Gastroesophageal sphincter (tissue), 4 donors: ENCODE measurements around the gene CUX1. TPM values are rescaled to one million over a fixed set of nuclear protein-coding genes. Genes with fewer than 3 reads are reported as not detected.
A peak's percentile ranks its signal among the peaks of the same experiment; 100 is the strongest.

Source experiments
- ATAC-seq: fragments of 150-250 bp; one replicate; pipeline ENCODE4 v1.9.1; 2016; ENCODE audit warnings: mild to moderate bottlenecking, moderate library complexity
- H3K27ac ChIP-seq, 4 donors: fragments of 200-600 bp; sonication (generic) in 3 of 4; 1 replicate in 3 of 4; 2 replicates in 1 of 4; pipeline ENCODE4 v1.5.1; 2016 to 2019
- H3K27me3 ChIP-seq: fragments of 200-600 bp; sonication (generic); one replicate; pipeline ENCODE4 v1.5.1; 2019
- H3K36me3 ChIP-seq, 2 donors: fragments of 200-600 bp; sonication (generic); one replicate each; pipeline ENCODE4 v1.5.1; 2019; ENCODE audit warnings: control low read depth in 1 of 2
- H3K4me1 ChIP-seq, 3 donors: fragments of 200-600 bp; sonication (generic); 1 replicate in 2 of 3; 2 replicates in 1 of 3; pipeline ENCODE4 v1.5.1; 2016 to 2019; ENCODE audit warnings: control low read depth in 2 of 3
- H3K4me3 ChIP-seq, 2 donors: fragments of 200-600 bp; sonication (generic); one replicate each; pipeline ENCODE4 v1.5.1; 2019; ENCODE audit warnings: mild to moderate bottlenecking in 1 of 2, moderate library complexity in 1 of 2
- H3K9me3 ChIP-seq, 3 donors: fragments of 200-600 bp; sonication (generic); one replicate each; pipeline ENCODE4 v1.5.1; 2017 to 2019; ENCODE audit warnings: control low read depth in 2 of 3
- EP300 ChIP-seq: sonication (generic); formaldehyde crosslinking; IDR thresholded peaks from one replicate; pipeline ENCODE4 v1.6.1; 2017; ENCODE audit warnings: antibody characterized with exemption, mild to moderate bottlenecking
- POLR2A ChIP-seq, 2 donors: fragments of 450-650 bp; IDR thresholded peaks; one replicate each; pipeline ENCODE4 v1.6.1; 2017; ENCODE audit warnings: antibody characterized with exemption in 2 of 2, mild to moderate bottlenecking in 2 of 2, moderate library complexity in 1 of 2
- POLR2AphosphoS5 ChIP-seq: sonication (generic); formaldehyde crosslinking; IDR thresholded peaks from one replicate; pipeline ENCODE4 v1.6.1; 2017; ENCODE audit warnings: antibody characterized with exemption
- WGBS, 2 donors: methylation state at CpG; one replicate each; pipeline ENCODE4 v1.1.5; 2018; ENCODE audit warnings: low coverage in 1 of 2; 5-methylcytosine and 5-hydroxymethylcytosine counted together
- total RNA-seq, 4 donors: library from RNA; depleted of rRNA; stranded (reverse); fragments of >200 nt; gene quantifications; one replicate each; pipeline ENCODE4 v1.1.0, GENCODE V29; 2016
- TF ChIP-seq, protein P1 (sequence below), 4 experiments: fragments of 200-600 bp in 2 of 4; fragments of 450-650 bp in 2 of 4; sonication (generic) in 1 of 4; IDR thresholded peaks; one replicate each; pipeline ENCODE4 v1.5.1; 2017 to 2019; ENCODE audit warnings: antibody characterized with exemption in 4 of 4, mild to moderate bottlenecking in 2 of 4, moderate library complexity in 2 of 4

The CUX1 gene
- total RNA-seq, 4 donors from 2014 or later = 84.4 to 134 (median 110) TPM

GRCh38 chr7:101913247-101913721 is 95.9 kb downstream of the CUX1 start:
- TF ChIP-seq EP300 (no peak), POLR2AphosphoS5 (no peak), POLR2A (IDR thresholded peaks at IDR 0.05) (no peak)
- TF ChIP-seq, protein P1, sequence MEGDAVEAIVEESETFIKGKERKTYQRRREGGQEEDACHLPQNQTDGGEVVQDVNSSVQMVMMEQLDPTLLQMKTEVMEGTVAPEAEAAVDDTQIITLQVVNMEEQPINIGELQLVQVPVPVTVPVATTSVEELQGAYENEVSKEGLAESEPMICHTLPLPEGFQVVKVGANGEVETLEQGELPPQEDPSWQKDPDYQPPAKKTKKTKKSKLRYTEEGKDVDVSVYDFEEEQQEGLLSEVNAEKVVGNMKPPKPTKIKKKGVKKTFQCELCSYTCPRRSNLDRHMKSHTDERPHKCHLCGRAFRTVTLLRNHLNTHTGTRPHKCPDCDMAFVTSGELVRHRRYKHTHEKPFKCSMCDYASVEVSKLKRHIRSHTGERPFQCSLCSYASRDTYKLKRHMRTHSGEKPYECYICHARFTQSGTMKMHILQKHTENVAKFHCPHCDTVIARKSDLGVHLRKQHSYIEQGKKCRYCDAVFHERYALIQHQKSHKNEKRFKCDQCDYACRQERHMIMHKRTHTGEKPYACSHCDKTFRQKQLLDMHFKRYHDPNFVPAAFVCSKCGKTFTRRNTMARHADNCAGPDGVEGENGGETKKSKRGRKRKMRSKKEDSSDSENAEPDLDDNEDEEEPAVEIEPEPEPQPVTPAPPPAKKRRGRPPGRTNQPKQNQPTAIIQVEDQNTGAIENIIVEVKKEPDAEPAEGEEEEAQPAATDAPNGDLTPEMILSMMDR (IDR thresholded peaks at IDR 0.05) = no peak
- H3K36me3 ChIP-seq = peaks cover 0 to 25% of the 10 kb centered on the region in 2 donors
- H3K27me3 ChIP-seq = no peaks in the 10 kb centered on the region
- H3K4me3 ChIP-seq = peak overlapping the region in 1 of 2 donors; percentile 15
- peak overlapping the region in 2 of 4 donors; percentile 29 to 79 for H3K27ac ChIP-seq
- no peaks in the 10 kb centered on the region for H3K9me3 ChIP-seq
- WGBS, 2 donors = 57% methylated on average over 4 of the region's 24 CpGs; no CpG with 5 or more reads in 1 of the 2 donors
- H3K4me1 ChIP-seq = peaks cover 4 to 67% (median 10%) of the 10 kb centered on the region in 3 donors
- no peak for ATAC-seq

GRCh38 chr7:101913851-101914250 is 96.4 kb downstream of the CUX1 start:
- H3K27ac ChIP-seq = peak overlapping the region in 2 of 4 donors; percentile 29 to 79
- no peaks in the 10 kb centered on the region for H3K9me3 ChIP-seq
- peak overlapping the region in 1 of 2 donors; percentile 15 for H3K4me3 ChIP-seq
- peaks cover 4 to 67% (median 10%) of the 10 kb centered on the region in 3 donors for H3K4me1 ChIP-seq
- TF ChIP-seq POLR2AphosphoS5 = no peak
- TF ChIP-seq EP300 = no peak
- TF ChIP-seq, protein P1 (IDR thresholded peaks at IDR 0.05) = no peak
- TF ChIP-seq POLR2A (IDR thresholded peaks at IDR 0.05) = no peak
- 7 to 24% methylated on average over 7 of the region's 7 CpGs for WGBS, 2 donors
- peaks cover 0 to 31% of the 10 kb centered on the region in 2 donors for H3K36me3 ChIP-seq
- no peak for ATAC-seq
- no peaks in the 10 kb centered on the region for H3K27me3 ChIP-seq

GRCh38 chr7:101915000-101915399 is 97.6 kb downstream of the CUX1 start:
- no peaks in the 10 kb centered on the region for H3K9me3 ChIP-seq
- H3K4me1 ChIP-seq = peaks cover 4 to 65% (median 10%) of the 10 kb centered on the region in 3 donors
- TF ChIP-seq POLR2AphosphoS5 (no peak), EP300 (no peak), POLR2A (IDR thresholded peaks at IDR 0.05) (no peak)
- TF ChIP-seq, protein P1 (IDR thresholded peaks at IDR 0.05) = no peak
- WGBS, 2 donors = 94% methylated on average over 3 of the region's 15 CpGs; no CpG with 5 or more reads in 1 of the 2 donors
- H3K4me3 ChIP-seq = no peak overlapping the region
- peak overlapping the region in 1 of 4 donors; percentile 79 for H3K27ac ChIP-seq
- no peak for ATAC-seq
- peaks cover 0 to 41% of the 10 kb centered on the region in 2 donors for H3K36me3 ChIP-seq
- H3K27me3 ChIP-seq = no peaks in the 10 kb centered on the region

DNA sequence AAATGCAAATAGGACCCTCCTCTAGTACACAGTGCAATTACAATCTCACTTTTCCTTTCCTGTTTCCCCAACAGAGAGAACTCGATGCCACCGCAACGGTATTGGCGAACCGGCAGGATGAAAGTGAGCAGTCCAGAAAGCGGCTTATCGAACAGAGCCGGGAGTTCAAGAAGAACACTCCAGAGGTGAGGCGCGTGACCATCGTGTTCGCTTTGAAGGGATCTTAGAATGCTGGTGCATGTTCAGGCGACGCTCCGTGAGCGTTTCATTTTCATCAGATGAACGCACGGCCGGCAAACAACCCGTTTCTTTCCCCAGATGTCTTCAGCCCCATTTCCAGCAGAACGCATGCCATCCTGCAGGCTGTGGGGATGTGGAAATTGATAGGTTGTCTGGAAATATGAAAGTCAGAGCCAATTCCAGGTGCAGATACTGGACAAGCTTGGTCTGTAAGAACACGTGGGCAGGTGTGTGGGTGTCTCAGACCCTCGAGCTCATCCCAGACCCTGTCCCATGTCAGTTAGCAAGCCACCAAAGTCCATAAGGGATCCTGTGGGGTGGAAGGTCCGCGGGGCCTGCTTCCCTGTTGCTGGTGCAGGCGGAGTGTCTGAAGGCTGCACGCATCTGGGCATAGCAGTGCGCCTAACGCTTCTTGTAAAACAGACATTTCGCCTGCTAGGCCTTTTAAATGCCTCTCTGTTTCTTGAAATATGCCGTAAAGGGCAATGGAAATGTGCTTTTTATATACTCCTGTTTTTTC is 98.8 kb downstream of the CUX1 start:
- Histone ChIP-seq H3K4me3 (no peak overlapping the region), H3K36me3 (peaks cover 0 to 41% of the 10 kb centered on the region in 2 donors), H3K27me3 (no peaks in the 10 kb centered on the region), H3K4me1 (peaks cover 4 to 53% (median 10%) of the 10 kb centered on the region in 3 donors), H3K9me3 (no peaks in the 10 kb centered on the region), H3K27ac (no peak overlapping the region)
- 91 to 94% methylated on average over 19 to 29 of the region's 31 CpGs for WGBS, 2 donors
- ATAC-seq = no peak
- TF ChIP-seq, protein P1 (IDR thresholded peaks at IDR 0.05) = no peak
- TF ChIP-seq POLR2AphosphoS5 (no peak), EP300 (no peak)
